Neural progenitor cell (in vitro differentiated cells): ENCODE measurements around the gene TAF15. TPM values are rescaled to one million over a fixed set of nuclear protein-coding genes. Genes with fewer than 3 reads are reported as not detected.

ENCODE experiments used
- DNase-seq: peaks from one replicate; pipeline ENCODE4 v3.0.0-alpha.2; 2016; ENCODE audit warnings: low spot score
- H2AFZ ChIP-seq: fragments of 200-600 bp; sonication (generic); replicated peaks from 2 replicates; pipeline ENCODE4 v1.6.1; 2016; ENCODE audit warnings: antibody characterized with exemption
- H3F3A ChIP-seq: fragments of 200-600 bp; sonication (generic); 2 replicates; pipeline ENCODE4 v1.6.1; 2016; ENCODE audit warnings: antibody characterized with exemption, low read depth
- H3K27ac ChIP-seq: fragments of 200-600 bp; sonication (generic); 2 replicates; pipeline ENCODE4 v1.5.1; 2016; ENCODE audit warnings: mild to moderate bottlenecking
- H3K27me3 ChIP-seq: fragments of 200-600 bp; sonication (generic); 2 replicates; pipeline ENCODE4 v1.6.1; 2016; ENCODE audit warnings: mild to moderate bottlenecking, moderate library complexity
- H3K36me3 ChIP-seq: fragments of 200-600 bp; sonication (generic); 2 replicates; pipeline ENCODE4 v1.5.1; 2016
- H3K4me1 ChIP-seq: fragments of 200-600 bp; sonication (generic); 2 replicates; pipeline ENCODE4 v1.6.1; 2016; ENCODE audit warnings: mixed run types
- H3K4me2 ChIP-seq: fragments of 200-600 bp; sonication (generic); 2 replicates; pipeline ENCODE4 v1.6.1; 2016
- H3K4me3 ChIP-seq: fragments of 200-600 bp; sonication (generic); 2 replicates; pipeline ENCODE4 v1.5.1; 2016
- H3K79me2 ChIP-seq: fragments of 200-600 bp; sonication (generic); 2 replicates; pipeline ENCODE4 v1.6.1; 2016; ENCODE audit warnings: low read depth
- H3K9ac ChIP-seq: fragments of 200-600 bp; sonication (generic); 2 replicates; pipeline ENCODE4 v1.6.1; 2016
- H3K9me3 ChIP-seq: fragments of 200-600 bp; sonication (generic); 2 replicates; pipeline ENCODE4 v1.5.1; 2016; ENCODE audit warnings: low read depth
- H4K20me1 ChIP-seq: fragments of 200-600 bp; sonication (generic); 2 replicates; pipeline ENCODE4 v1.6.1; 2016; ENCODE audit warnings: low read depth
- H3K27ac Mint-ChIP-seq: 3 replicates; pipeline ENCODE4 v1.8.0; 2021; ENCODE audit warnings: mixed read lengths
- H3K27me3 Mint-ChIP-seq: 2 replicates; pipeline ENCODE4 v1.8.0; 2022; ENCODE audit warnings: low read depth, mild to moderate bottlenecking, inconsistent platforms, moderate library complexity, mixed read lengths; ENCODE audit not compliant: insufficient read depth
- H3K36me3 Mint-ChIP-seq: 3 replicates; pipeline ENCODE4 v1.8.0; 2021; ENCODE audit warnings: mixed read lengths
- H3K4me1 Mint-ChIP-seq: 3 replicates; pipeline ENCODE4 v1.8.0; 2021; ENCODE audit warnings: mixed read lengths
- H3K4me3 Mint-ChIP-seq: 3 replicates; pipeline ENCODE4 v1.8.0; 2021; ENCODE audit warnings: mild to moderate bottlenecking, moderate library complexity, mixed read lengths
- H3K9me3 Mint-ChIP-seq: 3 replicates; pipeline ENCODE4 v1.8.0; 2020; ENCODE audit warnings: mixed read lengths
- CTCF ChIP-seq: fragments of 200-600 bp; sonication (generic); IDR thresholded peaks from 2 replicates; pipeline ENCODE4 v1.5.1; 2017; ENCODE audit warnings: antibody characterized with exemption, mild to moderate bottlenecking
- EZH2 ChIP-seq: fragments of 200-600 bp; sonication (generic); IDR thresholded peaks from 2 replicates; pipeline ENCODE4 v1.6.1; 2017; ENCODE audit warnings: antibody characterized with exemption, mild to moderate bottlenecking, moderate library complexity
- EZH2phosphoT487 ChIP-seq: fragments of 200-600 bp; sonication (generic); IDR thresholded peaks from 2 replicates; pipeline ENCODE4 v1.6.1; 2017; ENCODE audit warnings: antibody characterized with exemption
- total RNA-seq: library from RNA; depleted of rRNA; stranded (reverse); fragments of >200 nt; gene quantifications from 2 replicates; pipeline ENCODE4 v1.2.3, GENCODE V29; 2015; ENCODE audit warnings: low replicate concordance

TAF15 gene
- total RNA-seq, 1 donor from 2014 or later: 90.1 TPM

- H3K9ac ChIP-seq: no peak overlapping the region
- peaks cover 44% of the 10 kb centered on the region for H3K36me3 ChIP-seq
- no peaks in the 10 kb centered on the region for H3K4me1 Mint-ChIP-seq
- H4K20me1 ChIP-seq: peaks cover 26% of the 10 kb centered on the region
- no peak overlapping the region for H3K4me2 ChIP-seq
- H3K36me3 Mint-ChIP-seq: peaks cover 40% of the 10 kb centered on the region
- H3K9me3 ChIP-seq: no peaks in the 10 kb centered on the region
- H3K4me1 ChIP-seq: no peaks in the 10 kb centered on the region
- H3K4me3 ChIP-seq: no peak overlapping the region
- H3F3A ChIP-seq: peaks cover 22% of the 10 kb centered on the region
- H3K27me3 ChIP-seq: no peaks in the 10 kb centered on the region
- H3K79me2 ChIP-seq: peaks cover 35% of the 10 kb centered on the region
- H3K27ac ChIP-seq: no peak overlapping the region
- no peak overlapping the region for H2AFZ ChIP-seq
- no peaks in the 10 kb centered on the region for H3K27me3 Mint-ChIP-seq
- no peak for DNase-seq
- no peaks in the 10 kb centered on the region for H3K9me3 Mint-ChIP-seq
- no peak for TF ChIP-seq EZH2phosphoT487
- no peak for TF ChIP-seq CTCF
- TF ChIP-seq EZH2: no peak
- H3K27ac Mint-ChIP-seq: no peak overlapping the region
- H3K4me3 Mint-ChIP-seq: no peak overlapping the region
Observed at GRCh38 chr17:35841101-35841500, 31.8 kb downstream of the TAF15 start.

GRCh38 chr17:35841505-35841904, 32.2 kb downstream of the TAF15 start:
- Mint-ChIP-seq H3K36me3 (peaks cover 38% of the 10 kb centered on the region), H3K9me3 (no peaks in the 10 kb centered on the region)

GRCh38 chr17:35842239-35842638, 33.0 kb downstream of the TAF15 start:
- no peak overlapping the region for H3K4me2 ChIP-seq
- Mint-ChIP-seq H3K4me1 (no peaks in the 10 kb centered on the region), H3K27ac (no peak overlapping the region), H3K27me3 (no peaks in the 10 kb centered on the region), H3K4me3 (no peak overlapping the region), H3K9me3 (no peaks in the 10 kb centered on the region), H3K36me3 (peaks cover 39% of the 10 kb centered on the region)
- H3K9ac ChIP-seq: no peak overlapping the region
- H3K4me3 ChIP-seq: no peak overlapping the region
- no peaks in the 10 kb centered on the region for H3K27me3 ChIP-seq
- H3K79me2 ChIP-seq: peaks cover 35% of the 10 kb centered on the region
- H3K4me1 ChIP-seq: no peaks in the 10 kb centered on the region
- DNase-seq: no peak
- H3K36me3 ChIP-seq: peaks cover 42% of the 10 kb centered on the region
- H4K20me1 ChIP-seq: peaks cover 37% of the 10 kb centered on the region
- no peaks in the 10 kb centered on the region for H3K9me3 ChIP-seq
- H3F3A ChIP-seq: peaks cover 33% of the 10 kb centered on the region
- H2AFZ ChIP-seq: no peak overlapping the region
- TF ChIP-seq EZH2phosphoT487: no peak
- TF ChIP-seq CTCF: no peak
- no peak for TF ChIP-seq EZH2
- no peak overlapping the region for H3K27ac ChIP-seq

More at GRCh38 chr17:35841505-35841904, 32.2 kb downstream of the TAF15 start:
- Histone ChIP-seq H3K9me3 (no peaks in the 10 kb centered on the region), H3K4me3 (no peak overlapping the region), H3K27ac (no peak overlapping the region), H2AFZ (no peak overlapping the region), H3K36me3 (peaks cover 44% of the 10 kb centered on the region), H3K4me1 (no peaks in the 10 kb centered on the region), H3K79me2 (peaks cover 35% of the 10 kb centered on the region), H3K9ac (no peak overlapping the region), H3K4me2 (no peak overlapping the region), H3K27me3 (no peaks in the 10 kb centered on the region), H3F3A (peaks cover 26% of the 10 kb centered on the region), H4K20me1 (peaks cover 30% of the 10 kb centered on the region)
- Mint-ChIP-seq H3K4me1 (no peaks in the 10 kb centered on the region), H3K27ac (no peak overlapping the region), H3K27me3 (no peaks in the 10 kb centered on the region), H3K4me3 (no peak overlapping the region)
- DNase-seq: no peak
- TF ChIP-seq EZH2 (no peak), EZH2phosphoT487 (no peak), CTCF (no peak)
